ENCODE data around the gene PRDX3.

Gene PRDX3

DNA sequence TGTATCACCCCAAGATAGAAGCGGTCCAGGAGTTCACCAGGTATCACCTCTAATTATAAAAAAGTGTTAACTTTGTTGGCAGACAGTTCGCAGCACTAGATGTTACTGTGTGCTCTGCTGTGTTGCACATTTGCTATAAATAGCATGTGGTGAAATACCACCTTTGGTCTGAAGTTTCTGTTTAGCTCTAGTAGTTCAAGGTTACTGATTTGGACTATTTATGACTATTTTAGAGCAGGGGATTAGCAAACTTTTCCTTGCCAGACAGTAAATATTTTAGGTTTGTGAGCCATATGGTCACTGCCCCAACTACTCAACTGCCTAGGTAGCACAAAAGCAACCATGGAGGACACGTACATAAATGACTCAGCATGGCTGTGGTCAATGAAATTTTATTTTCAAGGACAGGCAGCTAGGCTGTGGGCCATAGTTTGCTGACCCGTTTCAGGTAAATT is 58.2 kb downstream of the PRDX3 start:
- Histone ChIP-seq H3K27ac (ENCODE audit: low read depth, low read length) (no peak overlapping the region), H3K9me3 (ENCODE audit: control insufficient read depth, insufficient read depth, low read depth, low read length) (no peaks in the 10 kb centered on the region), H3K36me3 (ENCODE audit: control insufficient read depth, insufficient read depth, low read length) (peaks cover 84% of the 10 kb centered on the region), H3K27me3 (ENCODE audit: control insufficient read depth, insufficient read depth, low read length) (no peaks in the 10 kb centered on the region), H3K4me3 (ENCODE audit: low read depth, low read length) (no peak overlapping the region), H3K4me1 (ENCODE audit: control insufficient read depth, insufficient read depth, low read length) (no peaks in the 10 kb centered on the region), H3K9ac (ENCODE audit: low read length) (no peak overlapping the region)

DNA sequence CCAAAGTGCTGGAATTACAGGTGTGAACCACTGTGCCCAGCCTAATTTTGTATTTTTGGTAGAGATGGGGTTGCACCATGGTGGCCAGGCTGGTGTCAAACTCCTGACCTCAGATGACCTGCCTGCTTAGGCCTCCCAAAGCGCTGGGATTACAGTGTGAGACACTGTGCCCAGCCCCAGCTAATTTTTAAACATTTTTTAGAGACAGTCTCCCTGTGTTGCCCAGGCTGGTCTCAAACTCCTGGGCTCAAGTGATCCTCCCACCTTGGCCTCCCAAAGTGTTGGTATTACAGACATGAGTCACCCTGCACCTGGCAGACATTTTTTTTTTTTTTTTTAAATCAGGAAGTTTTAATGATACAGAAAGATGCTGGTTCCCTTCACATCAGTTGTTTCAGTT is 59.2 kb downstream of the PRDX3 start:
- Histone ChIP-seq H3K27me3 (ENCODE audit: control insufficient read depth, insufficient read depth, low read length) (no peaks in the 10 kb centered on the region), H3K27ac (ENCODE audit: low read depth, low read length) (no peak overlapping the region), H3K4me1 (ENCODE audit: control insufficient read depth, insufficient read depth, low read length) (no peaks in the 10 kb centered on the region), H3K4me3 (ENCODE audit: low read depth, low read length) (no peak overlapping the region), H3K36me3 (ENCODE audit: control insufficient read depth, insufficient read depth, low read length) (peaks cover 83% of the 10 kb centered on the region), H3K9me3 (ENCODE audit: control insufficient read depth, insufficient read depth, low read depth, low read length) (no peaks in the 10 kb centered on the region), H3K9ac (ENCODE audit: low read length) (no peak overlapping the region)

DNA sequence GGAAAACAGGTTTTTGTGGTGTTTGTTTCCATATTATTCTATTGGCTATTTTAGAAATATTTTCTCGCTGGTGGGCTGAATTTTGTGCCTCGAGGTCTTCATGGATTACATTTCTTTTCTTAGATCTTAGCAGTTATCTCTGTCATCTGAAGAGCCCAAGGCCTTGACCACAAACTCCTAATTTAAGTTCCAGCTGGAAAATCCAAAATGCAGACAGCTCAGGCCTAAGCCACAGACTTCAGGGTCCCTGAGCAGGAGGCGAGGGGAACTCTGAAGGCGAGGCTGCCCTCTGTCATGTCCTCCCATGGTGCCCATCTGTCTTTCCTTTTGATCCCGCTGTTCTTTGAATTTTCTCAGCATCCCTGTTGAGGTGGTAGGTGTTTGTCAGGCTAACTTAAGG is 60.4 kb downstream of the PRDX3 start:
- Histone ChIP-seq H3K4me1 (ENCODE audit: control insufficient read depth, insufficient read depth, low read length) (no peaks in the 10 kb centered on the region), H3K4me3 (ENCODE audit: low read depth, low read length) (no peak overlapping the region), H3K9me3 (ENCODE audit: control insufficient read depth, insufficient read depth, low read depth, low read length) (no peaks in the 10 kb centered on the region), H3K9ac (ENCODE audit: low read length) (no peak overlapping the region), H3K27me3 (ENCODE audit: control insufficient read depth, insufficient read depth, low read length) (no peaks in the 10 kb centered on the region), H3K36me3 (ENCODE audit: control insufficient read depth, insufficient read depth, low read length) (peaks cover 86% of the 10 kb centered on the region), H3K27ac (ENCODE audit: low read depth, low read length) (no peak overlapping the region)

All from HUES6 (cell line).